GM21717 (cell line): ENCODE data around the gene HFE.

ENCODE experiments used
- ATAC-seq: cut with Tn5 transposase; IDR thresholded peaks from one replicate; pipeline ENCODE4 v1.9.1; 2021; ENCODE audit warnings: mild to moderate bottlenecking, moderate library complexity; ENCODE audit not compliant: unreplicated experiment

Gene HFE

DNA sequence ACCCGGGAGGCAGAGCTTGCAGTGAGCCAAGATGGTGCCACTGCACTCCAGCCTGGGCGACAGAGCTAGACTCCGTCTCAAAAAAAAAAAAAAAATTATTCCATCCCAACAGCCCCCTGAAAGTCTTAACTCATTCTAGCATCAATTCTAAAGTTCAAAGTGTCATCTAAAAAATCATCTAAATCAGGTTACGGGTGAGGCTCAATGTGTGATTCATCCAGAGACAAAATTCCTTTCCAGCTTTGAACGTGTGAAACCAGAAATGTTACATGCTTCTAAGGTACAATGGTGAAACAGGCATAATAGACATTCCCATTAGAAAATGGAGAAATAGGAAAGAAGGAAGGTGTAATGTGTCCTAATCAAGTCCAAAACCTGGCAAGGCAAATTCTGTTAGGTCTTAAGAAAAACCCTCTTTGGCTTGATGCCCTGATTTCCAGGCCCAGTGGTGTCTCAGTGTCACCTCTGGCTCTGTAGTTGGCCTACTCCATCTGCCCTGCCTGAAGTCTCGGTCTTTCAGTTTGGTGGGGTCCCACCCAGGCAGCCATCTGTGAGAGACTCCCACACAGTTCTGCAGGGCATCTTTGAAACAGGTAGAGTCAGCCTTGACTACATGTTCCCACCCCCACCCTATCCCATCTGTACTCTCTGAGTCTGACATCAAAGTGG lies 43.5 kb downstream of the HFE start:
- ATAC-seq = no peak

DNA sequence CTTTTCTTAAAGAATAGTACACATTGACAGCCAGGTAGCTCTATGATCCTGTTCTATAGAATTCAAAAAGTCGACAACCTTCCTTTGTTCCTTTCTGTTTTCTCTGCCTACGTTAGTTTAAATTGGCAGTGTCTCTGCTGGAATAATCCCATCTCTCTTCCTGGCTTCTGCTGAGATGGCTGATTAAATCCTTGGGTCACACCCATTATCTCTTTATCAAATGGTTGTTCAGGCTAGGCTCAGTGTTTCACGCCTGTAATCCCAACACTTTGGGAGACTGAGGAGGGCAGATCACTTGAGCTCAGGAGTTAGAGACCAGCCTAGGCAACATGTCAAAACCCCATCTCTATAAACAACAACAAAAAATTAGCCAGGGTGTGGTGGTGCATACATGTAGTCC lies 44.4 kb downstream of the HFE start:
- ATAC-seq = no peak

DNA sequence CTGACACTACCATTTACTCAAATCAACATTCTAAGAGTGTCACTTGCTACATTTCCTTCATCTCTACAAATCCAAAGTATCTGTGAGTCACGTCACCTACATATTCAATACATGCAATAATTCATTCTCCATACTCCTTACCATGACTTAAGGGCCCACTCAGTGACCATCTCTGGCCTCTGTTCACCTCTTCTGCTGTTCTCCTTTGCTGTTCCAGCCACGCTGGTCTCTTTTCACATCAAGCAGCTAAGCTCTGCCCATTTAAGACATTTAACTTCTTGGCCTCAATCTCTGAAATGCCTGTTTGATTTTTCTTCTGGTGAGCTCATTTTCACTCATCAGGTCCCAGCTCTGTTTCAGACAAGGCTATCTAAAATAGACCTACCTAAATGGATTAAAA lies 46.5 kb downstream of the HFE start:
- no peak for ATAC-seq

DNA sequence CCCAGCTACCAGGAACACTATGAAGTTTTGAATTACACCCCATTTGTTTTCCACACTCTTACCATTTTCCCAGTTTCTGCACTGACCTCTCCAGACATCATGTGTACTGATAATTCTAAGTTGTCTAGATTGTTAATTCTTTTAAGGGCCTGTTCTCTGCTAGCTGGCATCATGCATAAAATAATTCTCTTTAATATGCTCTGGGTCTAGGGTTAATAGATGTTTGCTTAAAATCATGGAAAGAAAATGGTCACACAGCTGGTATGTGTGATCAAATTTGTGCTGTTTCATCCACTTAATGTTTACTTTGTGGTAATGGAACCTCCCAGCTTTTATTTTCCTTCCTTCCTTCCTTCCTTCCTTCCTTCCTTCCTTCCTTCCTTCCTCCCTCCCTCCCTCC lies 49.1 kb downstream of the HFE start:
- no peak for ATAC-seq

GRCh38 chr6:26140254-26140966 lies 53.2 kb downstream of the HFE start:
- ATAC-seq = no peak

- no peak for ATAC-seq
These were observed 53.7 kb downstream of the HFE start for GRCh38 chr6:26140967-26141294.

- ATAC-seq = no peak
These were observed 54.2 kb downstream of the HFE start for GRCh38 chr6:26141378-26141904.

- no peak for ATAC-seq
These were observed 54.8 kb downstream of the HFE start for GRCh38 chr6:26142026-26142425.
